Choroid plexus epithelial cell (primary cell): Measurements from ENCODE around the gene KCNQ1.

ENCODE experiments used
- DNase-seq: peaks from one replicate; pipeline ENCODE4 v3.0.0-alpha.2; 2010; ENCODE audit warnings: low read depth
- H3K4me3 ChIP-seq: 2 replicates; pipeline ENCODE4 v1.5.1; 2011; ENCODE audit warnings: low read depth, mild to moderate bottlenecking, control low read depth, low read length, moderate library complexity
- CTCF ChIP-seq: conservative IDR thresholded peaks from 2 replicates; pipeline ENCODE4 v1.5.1; 2011; ENCODE audit warnings: low read depth, mild to moderate bottlenecking, control low read depth, inconsistent platforms, low read length, moderate library complexity

KCNQ1 gene

GRCh38 chr11:2804701-2805387 is 360.0 kb downstream of the KCNQ1 start:
- H3K4me3 ChIP-seq: no peak overlapping the region
- DNase-seq: no peak
- no peak for TF ChIP-seq CTCF

- no peak for DNase-seq
- no peak for TF ChIP-seq CTCF
These were observed 360.7 kb downstream of the KCNQ1 start for GRCh38 chr11:2805388-2806056.

DNA sequence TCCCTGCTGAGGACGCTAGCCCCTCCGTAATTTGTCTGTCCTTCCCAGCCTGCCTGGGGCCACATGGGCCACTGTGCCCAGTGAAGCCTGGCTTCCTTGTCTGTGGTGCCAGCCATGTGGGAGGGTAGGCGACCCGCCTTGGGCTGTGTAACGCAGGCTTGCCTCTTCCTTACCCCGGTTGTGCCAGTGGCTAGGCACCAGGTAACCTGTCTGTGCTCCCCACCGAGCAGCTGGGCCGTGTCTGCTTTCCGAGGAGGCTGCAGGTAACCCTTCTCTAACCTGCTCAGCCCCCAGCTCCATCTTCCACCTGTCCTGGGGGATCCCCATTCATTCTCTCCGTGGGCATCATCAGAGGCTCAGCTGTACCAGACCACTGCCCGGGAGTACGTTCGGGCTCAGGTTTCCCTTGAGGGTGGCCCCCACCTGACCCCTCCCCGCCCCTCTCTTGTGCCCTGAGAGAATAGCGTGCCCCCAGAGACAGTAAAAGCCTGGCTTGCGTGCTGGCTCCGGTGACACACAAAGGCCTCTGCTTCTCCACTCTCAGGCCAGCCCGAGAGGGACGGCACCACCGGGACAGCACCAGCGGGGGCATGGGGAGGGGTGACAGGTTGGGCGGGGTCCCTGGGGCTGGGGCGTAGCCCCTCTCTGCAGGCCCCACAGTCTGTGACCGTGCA is 361.7 kb downstream of the KCNQ1 start:
- no peak for TF ChIP-seq CTCF
- H3K4me3 ChIP-seq: no peak overlapping the region
- no peak for DNase-seq

More at GRCh38 chr11:2805388-2806056, 360.7 kb downstream of the KCNQ1 start:
- no peak overlapping the region for H3K4me3 ChIP-seq

- DNase-seq: peak; percentile 49
- no peak for TF ChIP-seq CTCF
- peak overlapping the region; percentile 20 for H3K4me3 ChIP-seq
These were observed 362.3 kb downstream of the KCNQ1 start for GRCh38 chr11:2807025-2807681.

DNA sequence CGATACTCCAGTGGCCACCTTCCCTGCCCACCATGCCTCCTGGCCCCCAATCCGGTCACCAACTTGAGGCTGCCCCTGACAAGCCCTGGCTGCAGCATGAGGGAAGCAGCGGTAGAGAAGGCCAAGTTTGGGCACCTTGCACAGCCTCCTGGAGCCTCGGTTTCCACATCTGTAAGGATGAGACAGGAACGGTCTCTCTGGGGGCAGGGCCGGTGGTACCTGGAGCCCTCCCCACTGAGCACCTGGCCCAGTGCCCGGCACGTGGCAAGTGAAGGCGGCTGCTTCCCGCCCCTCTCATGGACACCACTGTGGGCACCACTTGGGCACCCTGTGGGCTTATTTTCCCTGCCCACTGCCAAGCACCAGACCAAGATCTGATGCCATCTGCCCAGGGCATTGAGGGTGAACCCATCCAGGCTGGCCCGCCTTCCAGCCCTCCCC is 363.0 kb downstream of the KCNQ1 start:
- H3K4me3 ChIP-seq: no peak overlapping the region
- DNase-seq: no peak
- TF ChIP-seq CTCF: no peak

DNA sequence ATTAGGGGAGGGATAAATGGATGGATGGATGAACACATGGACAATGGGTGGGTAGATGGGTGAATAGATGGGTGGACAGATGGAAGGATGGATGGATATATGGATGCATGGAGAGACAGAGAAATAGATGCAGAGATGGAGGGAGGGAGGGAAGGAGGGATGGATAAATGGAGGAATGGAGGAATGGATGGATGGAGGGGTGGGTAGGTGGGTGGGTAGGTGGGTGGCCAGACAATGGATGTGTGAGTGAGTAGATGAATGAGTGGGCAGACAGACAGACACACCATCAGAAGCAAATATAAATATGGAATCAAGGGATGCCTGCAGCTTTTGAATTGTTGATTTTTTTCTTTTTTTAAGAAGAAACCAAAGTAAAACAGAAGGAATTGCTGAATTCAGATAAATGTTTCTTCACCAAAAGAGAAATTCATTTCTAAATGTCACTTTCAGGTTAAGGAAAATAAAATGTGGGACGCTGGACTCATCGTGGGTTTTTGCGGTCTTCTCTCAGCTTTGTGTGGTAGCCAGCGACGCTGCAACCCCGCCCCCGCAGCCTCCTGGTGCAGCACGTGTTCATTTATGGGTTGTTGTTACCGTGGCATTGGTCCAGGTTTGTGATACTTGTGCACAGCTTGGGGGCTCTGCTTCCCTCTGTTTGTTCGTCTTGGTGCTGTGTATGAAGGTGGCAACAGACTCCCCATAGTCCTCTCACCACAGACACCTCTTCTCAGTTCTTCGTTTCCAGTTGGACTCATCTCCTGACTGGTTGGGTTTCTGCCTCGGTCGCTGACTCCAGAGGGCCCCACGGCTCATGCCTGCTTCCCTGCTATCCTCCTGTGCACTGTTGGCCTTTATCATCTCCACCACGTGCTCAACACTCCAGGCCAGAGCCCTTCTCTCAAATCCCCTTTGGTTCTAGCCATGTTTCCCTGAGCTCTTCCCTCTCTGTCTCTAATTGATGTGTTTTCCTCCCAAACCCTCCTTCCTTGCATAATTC is 364.3 kb downstream of the KCNQ1 start:
- H3K4me3 ChIP-seq: no peak overlapping the region
- TF ChIP-seq CTCF: no peak
- DNase-seq: no peak
